ENCODE results near the gene PRKAA1. TPM values are rescaled to one million over a fixed set of nuclear protein-coding genes. Genes with fewer than 3 reads are reported as not detected.

The PRKAA1 gene
- polyA plus RNA-seq, 1 of the 3 experiments (the other 2 are of a cell fraction), result 23.2 TPM

DNA sequence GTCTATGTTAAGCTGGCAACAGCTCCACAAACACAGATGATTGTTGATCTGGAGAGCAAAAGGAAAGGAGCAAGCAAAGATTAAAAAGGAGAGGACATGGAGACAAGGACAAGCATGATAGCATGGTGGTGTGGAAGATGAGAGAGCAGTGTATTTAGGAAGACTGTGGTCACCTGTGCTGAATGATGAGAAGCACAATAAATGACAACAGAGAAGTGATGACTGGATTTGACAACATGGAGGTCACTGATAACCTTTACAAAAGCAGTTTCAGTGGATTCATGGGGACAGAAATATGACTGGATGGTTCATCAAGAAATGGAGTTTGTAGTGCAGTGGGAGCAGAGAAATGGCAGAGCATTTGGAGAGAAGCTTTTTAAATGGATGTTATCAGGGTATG lies 62.6 kb downstream of the PRKAA1 start:
- Histone ChIP-seq H4K20me1 (ENCODE audit: insufficient read depth) (no peaks in the 10 kb centered on the region), H3K36me3 (replicated peaks in 1 of 2; ENCODE audit: control insufficient read depth in 1 of 2, insufficient read depth in 2 of 2, low read length in 1 of 2) (peaks cover 4 to 30% of the 10 kb centered on the region in 2 experiments), H3K9ac (no peak overlapping the region), H3K27me3 (ENCODE audit: insufficient read depth) (no peaks in the 10 kb centered on the region), H3F3A (replicated peaks; ENCODE audit: insufficient read depth) (peaks cover 24% of the 10 kb centered on the region), H3K9me3 (peaks cover 8% of the 10 kb centered on the region; the same call in 1 of the 2 replicates), H3K4me2 (peak overlapping the region; percentile 18; the same call in 1 of the 2 replicates), H3K9me2 (no peaks in the 10 kb centered on the region), H3K27ac (ENCODE audit: low read depth in 2 of 2, low read length in 1 of 2) (peak overlapping the region in 1 of 2 experiments; percentile 30; a peak in 2 of 4 replicates), H2AFZ (ENCODE audit: low read depth) (no peak overlapping the region), H3K4me1 (ENCODE audit: control insufficient read depth in 1 of 2, insufficient read depth in 2 of 2, low read depth in 1 of 2, low read length in 1 of 2) (peaks cover 0 to 20% of the 10 kb centered on the region in 2 experiments; a peak in 1 of 4 replicates), H3K79me2 (ENCODE audit: insufficient read depth) (no peaks in the 10 kb centered on the region; the same call in 1 of the 2 replicates), H3K4me3 (ENCODE audit: low read depth in 2 of 2, low read length in 1 of 2) (no peak overlapping the region)
- no peak for DNase-seq
- TF ChIP-seq TAF1 (IDR thresholded peaks at IDR 0.05; ENCODE audit: borderline replicate concordance, low read depth, low read length) (no peak), MAX (IDR thresholded peaks at IDR 0.05; ENCODE audit: low read depth) (no peak), IRF3 (IDR thresholded peaks at IDR 0.05; ENCODE audit: low read depth, low read length) (no peak), NFIC (IDR thresholded peaks at IDR 0.05; ENCODE audit: borderline replicate concordance) (no peak), SMC3 (IDR thresholded peaks at IDR 0.05; ENCODE audit: low read depth, low read length) (no peak), PBX3 (IDR thresholded peaks at IDR 0.05) (no peak), FOXJ3 (CRISPR knock-in tag; IDR thresholded peaks at IDR 0.05) (no peak), RCOR1 (IDR thresholded peaks at IDR 0.05; ENCODE audit: low read length) (no peak)
- ChIA-PET CTCF (interaction anchor here (0.6 to 2.7 kb wide), 7 partner anchors 9 to 47 kb away, joined by 3 to 7 read pairs (median 4); no protein-coding TSS in a partner anchor), POLR2A (no interaction called here)

DNA sequence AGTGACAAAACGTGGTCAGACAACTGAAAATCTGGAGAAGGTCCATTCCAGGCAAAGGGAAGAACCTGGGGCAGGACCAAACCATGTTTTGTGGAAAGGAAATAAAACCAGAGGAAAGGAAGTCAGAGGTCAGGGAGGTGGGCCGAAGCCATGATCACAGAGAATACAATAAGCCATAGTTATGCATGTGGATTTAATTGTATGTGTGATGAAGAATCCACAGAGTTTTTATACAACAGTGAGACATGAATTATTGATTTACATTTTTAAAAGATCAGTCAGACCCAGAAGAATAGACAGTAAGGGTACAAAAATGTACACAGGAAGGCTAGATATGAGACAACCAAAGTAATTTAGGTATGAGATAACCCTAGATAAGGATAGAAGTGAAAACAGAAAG lies 63.2 kb downstream of the PRKAA1 start:
- H3K27ac ChIP-seq (ENCODE audit: low read depth in 2 of 2, low read length in 1 of 2), result peak overlapping the region in 1 of 2 experiments; percentile 30; a peak in 2 of 4 replicates
- H2AFZ ChIP-seq (ENCODE audit: low read depth), result no peak overlapping the region
- H3K4me1 ChIP-seq (ENCODE audit: control insufficient read depth in 1 of 2, insufficient read depth in 2 of 2, low read depth in 1 of 2, low read length in 1 of 2), result peaks cover 0 to 20% of the 10 kb centered on the region in 2 experiments; a peak in 1 of 4 replicates
- no peaks in the 10 kb centered on the region for H4K20me1 ChIP-seq (ENCODE audit: insufficient read depth)
- CTCF ChIA-PET, result interaction anchor here (0.5 to 2.7 kb wide), 5 partner anchors 8 to 1359 kb away, joined by 3 to 7 read pairs (median 5); partner anchors contain the start of gene TTC33
- peak overlapping the region; percentile 18; the same call in 1 of the 2 replicates for H3K4me2 ChIP-seq
- no peak overlapping the region for H3K9ac ChIP-seq
- no peak for DNase-seq
- POLR2A ChIA-PET, result no interaction called here
- no peaks in the 10 kb centered on the region; the same call in 1 of the 2 replicates for H3K79me2 ChIP-seq (ENCODE audit: insufficient read depth)
- WGBS (ENCODE audit: low lambda C conversion rate), result 79% methylated on average over 2 of the region's 2 CpGs
- peak; percentile 28; the same call in 1 of the 2 replicates for TF ChIP-seq PBX3 (IDR thresholded peaks at IDR 0.05)
- TF ChIP-seq JUND (IDR thresholded peaks at IDR 0.05), result peak; percentile 56; the same call in 1 of the 2 replicates
- peak; percentile 50 for TF ChIP-seq FOSL2 (IDR thresholded peaks at IDR 0.05; ENCODE audit: borderline replicate concordance, low read depth)
- no peak for TF ChIP-seq POLR2AphosphoS5 (IDR thresholded peaks at IDR 0.05; ENCODE audit: low read depth, low read length)
- 0 out of 2 replicates have a peak, but pooled peaks have one; percentile 14 for TF ChIP-seq TEAD4 (IDR thresholded peaks at IDR 0.05; ENCODE audit: borderline replicate concordance, insufficient read depth)
- peak; percentile 61 for TF ChIP-seq TCF12 (IDR thresholded peaks at IDR 0.05)
- TF ChIP-seq SIN3A (IDR thresholded peaks at IDR 0.05; ENCODE audit: borderline replicate concordance, low read depth, low read length), result no peak
- H3K36me3 ChIP-seq (replicated peaks in 1 of 2; ENCODE audit: control insufficient read depth in 1 of 2, insufficient read depth in 2 of 2, low read length in 1 of 2), result peaks cover 3 to 24% of the 10 kb centered on the region in 2 experiments
- H3K4me3 ChIP-seq (ENCODE audit: low read depth in 2 of 2, low read length in 1 of 2), result 0 out of 4 replicates have a peak overlapping the region, but pooled peaks of 1 of the 2 experiments have one; percentile 11
- H3F3A ChIP-seq (replicated peaks; ENCODE audit: insufficient read depth), result peaks cover 20% of the 10 kb centered on the region
- H3K27me3 ChIP-seq (ENCODE audit: insufficient read depth), result no peaks in the 10 kb centered on the region
- peaks cover 6% of the 10 kb centered on the region; the same call in 1 of the 2 replicates for H3K9me3 ChIP-seq
- no peaks in the 10 kb centered on the region for H3K9me2 ChIP-seq
